K562 (cell line): ENCODE measurements around the gene CFAP20DC. TPM values are rescaled to one million over a fixed set of nuclear protein-coding genes. Genes with fewer than 3 reads are reported as not detected.

Experiments used
- ATAC-seq: fragments of 200-7000 bp; cut with Tn5 transposase; 3 replicates; pipeline ENCODE4 v1.9.1; 2020; ENCODE audit warnings: moderate library complexity
- BruUV-seq: library from RNA; stranded (reverse); fragments of 400-500 nt; replicated peaks from 2 replicates; lab custom pipeline; 2021; lab: Mats Ljungman, UMichigan
- CTCF ChIA-PET: fragments of 300-600 bp; formaldehyde crosslinking; extraction: SDS; loops from one replicate; lab custom pipeline; 2021; ENCODE audit warnings: low intra/inter-chr PET ratio; lab: Yijun Ruan, JAX
- POLR2A ChIA-PET: fragments of 300-600, 350-650 bp; sonication (Branson Sonifier 250); formaldehyde crosslinking; extraction: SDS; loops from one replicate; lab custom pipeline; 2021; ENCODE audit warnings: antibody characterized with exemption, inconsistent platforms; lab: Yijun Ruan, JAX
- DNase-seq, 4 experiments: peaks; one replicate each; pipeline versions ENCODE4 v3.0.0 to v3.0.0-alpha.2; 2011 to 2018; ENCODE audit warnings: low spot score in 3 of 4, mixed read lengths in 3 of 4; ENCODE audit errors: extremely low read depth in 1 of 4
- FAIRE-seq: peaks from 2 replicates; lab custom pipeline; 2011; peaks lifted over from hg19 to GRCh38; lab: Jason Lieb, UNC
- H2AFZ ChIP-seq: 2 replicates; pipeline ENCODE4 v1.6.0; 2011; ENCODE audit warnings: low read depth, low read length, control low read depth, inconsistent platforms
- H3K27ac ChIP-seq: fragments of 200-600 bp; 3 replicates; pipeline ENCODE4 v1.8.0; 2011; ENCODE audit warnings: low read depth, mild to moderate bottlenecking, control low read depth, inconsistent platforms, low read length, moderate library complexity, mixed read lengths; ENCODE audit errors: extremely low read depth
- H3K27me3 ChIP-seq, 2 experiments: fragments of 300-600 bp in 1 of 2; 2 replicates in 1 of 2; 3 replicates in 1 of 2; pipeline versions ENCODE4 v1.6.0 to v1.8.0; 2011; ENCODE audit warnings: inconsistent platforms in 2 of 2, low read length in 2 of 2, mild to moderate bottlenecking in 1 of 2, mixed read lengths in 1 of 2, moderate library complexity in 1 of 2; ENCODE audit not compliant: control insufficient read depth in 2 of 2, insufficient read depth in 2 of 2
- H3K36me3 ChIP-seq: fragments of 300-600 bp; 3 replicates; pipeline ENCODE4 v1.8.0; 2011; ENCODE audit warnings: mild to moderate bottlenecking, low read length, inconsistent platforms; ENCODE audit not compliant: control insufficient read depth, insufficient read depth
- H3K4me1 ChIP-seq, 2 experiments: fragments of 200-600 bp in 1 of 2; replicated peaks in 1 of 2; 2 replicates in 1 of 2; 3 replicates in 1 of 2; pipeline versions ENCODE4 v1.5.1 to v1.8.0; 2011; ENCODE audit warnings: inconsistent platforms in 2 of 2, low read length in 2 of 2, mild to moderate bottlenecking in 1 of 2, mixed read lengths in 1 of 2, moderate library complexity in 1 of 2; ENCODE audit not compliant: control insufficient read depth in 2 of 2, insufficient read depth in 2 of 2
- H3K4me2 ChIP-seq: 2 replicates; pipeline ENCODE4 v1.6.1; 2011; ENCODE audit warnings: low read length, control low read depth, inconsistent platforms, mixed read lengths; ENCODE audit not compliant: insufficient read depth
- H3K4me3 ChIP-seq: fragments of 200-600 bp; sonication (generic), shearing (Covaris generic); 2 replicates; pipeline ENCODE4 v1.5.1; 2016; ENCODE audit warnings: control low read depth, inconsistent platforms
- H3K79me2 ChIP-seq: fragments of 200-600 bp; 3 replicates; pipeline ENCODE4 v1.8.0; 2011; ENCODE audit warnings: low read length, inconsistent platforms; ENCODE audit not compliant: control insufficient read depth, insufficient read depth
- H3K9ac ChIP-seq, 2 experiments: 2 replicates each; pipeline versions ENCODE4 v1.6.0 to v1.6.1; 2011; ENCODE audit warnings: low read depth in 2 of 2, low read length in 2 of 2, control low read depth in 1 of 2, inconsistent platforms in 1 of 2, mild to moderate bottlenecking in 1 of 2, mixed read lengths in 1 of 2; ENCODE audit not compliant: insufficient read depth in 1 of 2
- H3K9me1 ChIP-seq: one replicate; pipeline ENCODE4 v1.6.0; 2011; ENCODE audit warnings: inconsistent platforms, mild to moderate bottlenecking, low read length, moderate library complexity; ENCODE audit not compliant: control insufficient read depth, insufficient read depth
- H3K9me3 ChIP-seq: replicated peaks from 2 replicates; pipeline ENCODE4 v1.5.1; 2011; ENCODE audit warnings: low read depth, low read length, inconsistent platforms; ENCODE audit not compliant: control insufficient read depth, insufficient read depth
- H4K20me1 ChIP-seq: replicated peaks from 2 replicates; pipeline ENCODE4 v1.6.1; 2011; ENCODE audit warnings: low read length, inconsistent platforms, mixed read lengths; ENCODE audit not compliant: control insufficient read depth, insufficient read depth
- BRCA1 ChIP-seq, 2 experiments: fragments of 450-650 bp in 1 of 2; sonication (generic) in 1 of 2; formaldehyde crosslinking in 1 of 2; IDR thresholded peaks; 2 replicates each; pipeline versions ENCODE4 v1.5.0 to v1.6.1; 2017 to 2020; ENCODE audit warnings: mild to moderate bottlenecking in 1 of 2, missing genetic modification reagents in 1 of 2
- CCAR2 ChIP-seq: fragments of 200-400 bp; formaldehyde crosslinking; IDR thresholded peaks from 2 replicates; pipeline ENCODE4 v1.6.1; 2017; ENCODE audit warnings: mild to moderate bottlenecking, low read depth, low read length
- FOXJ2 ChIP-seq: fragments of 200-800 bp; sonication (Bioruptor generic); IDR thresholded peaks from 2 replicates; pipeline ENCODE4 v1.6.1; 2016; ENCODE audit warnings: missing genetic modification characterization, missing compliant biosample characterization
- GATAD2A ChIP-seq: fragments of 450-650 bp; IDR thresholded peaks from 2 replicates; pipeline ENCODE4 v1.6.1; 2017
- HEY1 ChIP-seq: fragments of 250-450 bp; sonication (Bioruptor Pico); IDR thresholded peaks from 2 replicates; pipeline ENCODE4 v1.5.0; 2020; ENCODE audit warnings: mild to moderate bottlenecking, moderate library complexity, borderline replicate concordance
- HNRNPH1 ChIP-seq: fragments of 200-400 bp; formaldehyde crosslinking; optimal IDR thresholded peaks from 2 replicates; pipeline ENCODE3; 2017; ENCODE audit warnings: low read depth, mild to moderate bottlenecking, low read length, moderate library complexity
- RBM39 ChIP-seq: fragments of 200-400 bp; formaldehyde crosslinking; optimal IDR thresholded peaks from 2 replicates; pipeline ENCODE3; 2018; ENCODE audit warnings: low read depth, low read length
- STAT5B ChIP-seq: fragments of 250-450 bp; sonication (Bioruptor Pico); IDR thresholded peaks from 2 replicates; pipeline ENCODE4 v1.8.0; 2021; ENCODE audit warnings: mild to moderate bottlenecking, inconsistent platforms
- WHSC1 ChIP-seq: IDR thresholded peaks from one replicate; pipeline ENCODE4 v1.6.1; 2012; ENCODE audit warnings: low read length, control low read depth, inconsistent platforms
- ZNF274 ChIP-seq: IDR thresholded peaks from 2 replicates; pipeline ENCODE4 v1.6.1; 2011; ENCODE audit warnings: low read depth, mild to moderate bottlenecking, low read length, moderate library complexity, borderline replicate concordance
- ZNF384 ChIP-seq: IDR thresholded peaks from 2 replicates; pipeline ENCODE4 v1.6.1; 2012; ENCODE audit warnings: low read depth, low read length, improper control_type of control experiment
- WGBS: fragments of 100-300 bp; shearing (Covaris generic); methylation state at CpG from one replicate; pipeline ENCODE4 v1.1.6; 2016; ENCODE audit warnings: low coverage, mixed read lengths; ENCODE audit not compliant: insufficient coverage; ENCODE audit errors: missing lambda C conversion rate; 5-methylcytosine and 5-hydroxymethylcytosine counted together
- in situ Hi-C: fragments of 300-500 bp; cut with MboI; formaldehyde crosslinking; loops from 4 replicates; pipeline ENCODE4 v1.15.0; 2018; ENCODE audit warnings: inconsistent platforms, mixed read lengths
- intact Hi-C: fragments of 100-400 bp; cut with micrococcal nuclease; formaldehyde crosslinking; loops from 2 replicates; pipeline ENCODE4 v1.14.2; 2022
- polyA plus RNA-seq, 8 experiments: library from polyadenylated mRNA; depleted of rRNA in 4 of 8; stranded (reverse) in 5 of 8; unstranded in 3 of 8; fragments of >200 nt; fragmentation: Nextera tagmentation in 2 of 8; fragmentation: Illumina TruSeq in 1 of 8; extraction: Ambion mirVana in 2 of 8; extraction: Trizol in 1 of 8; gene quantifications; 2 replicates each; pipeline versions ENCODE4 v1.2.1 to v1.2.3, GENCODE V29; 2011 to 2014; ENCODE audit warnings: inconsistent platforms in 1 of 8, missing spikeins in 1 of 8
- total RNA-seq, 7 experiments: library from RNA; depleted of rRNA in 6 of 7; stranded (reverse); fragments of >200 nt in 6 of 7; fragmentation: Illumina TruSeq in 2 of 7; extraction: Trizol in 2 of 7; gene quantifications; 2 replicates each; pipeline versions ENCODE4 v1.2.1 to v1.2.3, GENCODE V29; 2011 to 2021; ENCODE audit warnings: low replicate concordance in 1 of 7
- TF ChIP-seq, protein P1 (sequence below): fragments of 450-650 bp; conservative IDR thresholded peaks from 2 replicates; pipeline ENCODE4 v1.6.1; 2016; ENCODE audit warnings: missing genetic modification characterization, low read depth, mild to moderate bottlenecking, control low read depth, missing compliant biosample characterization
- TF ChIP-seq, protein P2 (sequence below), 2 experiments: fragments of 450-650 bp; formaldehyde crosslinking in 1 of 2; IDR thresholded peaks; 2 replicates each; pipeline versions ENCODE4 v1.4.0 to v1.6.1; 2014 to 2020; ENCODE audit warnings: mild to moderate bottlenecking in 2 of 2, borderline replicate concordance in 1 of 2, low read depth in 1 of 2

Gene CFAP20DC
- total and polyA plus RNA-seq, 9 of the 15 experiments (the other 6 are each of a cell fraction or from before 2014, with no cell fraction given), result 1.6 to 5.9 (median 4.6) TPM

DNA sequence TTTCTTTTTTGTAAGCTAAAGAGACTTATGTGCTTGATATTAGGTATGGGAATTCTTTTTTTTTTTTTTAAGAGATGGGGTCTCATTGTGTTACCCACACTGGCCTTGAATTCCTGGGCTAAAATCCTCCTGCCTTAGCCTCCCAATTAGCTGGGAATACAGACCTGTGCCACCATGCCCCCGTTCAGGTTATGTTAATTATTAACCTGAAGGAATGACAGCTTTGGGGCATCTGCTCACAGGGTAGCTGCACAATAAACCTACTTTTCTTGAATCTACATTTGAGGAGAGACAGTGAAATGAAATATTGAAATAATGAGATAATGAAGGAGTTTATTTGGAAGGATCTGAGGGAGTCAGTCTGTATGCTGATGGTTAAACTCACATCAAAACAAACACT lies 225.0 kb downstream of the CFAP20DC start (continued):
- TF ChIP-seq, protein P1, sequence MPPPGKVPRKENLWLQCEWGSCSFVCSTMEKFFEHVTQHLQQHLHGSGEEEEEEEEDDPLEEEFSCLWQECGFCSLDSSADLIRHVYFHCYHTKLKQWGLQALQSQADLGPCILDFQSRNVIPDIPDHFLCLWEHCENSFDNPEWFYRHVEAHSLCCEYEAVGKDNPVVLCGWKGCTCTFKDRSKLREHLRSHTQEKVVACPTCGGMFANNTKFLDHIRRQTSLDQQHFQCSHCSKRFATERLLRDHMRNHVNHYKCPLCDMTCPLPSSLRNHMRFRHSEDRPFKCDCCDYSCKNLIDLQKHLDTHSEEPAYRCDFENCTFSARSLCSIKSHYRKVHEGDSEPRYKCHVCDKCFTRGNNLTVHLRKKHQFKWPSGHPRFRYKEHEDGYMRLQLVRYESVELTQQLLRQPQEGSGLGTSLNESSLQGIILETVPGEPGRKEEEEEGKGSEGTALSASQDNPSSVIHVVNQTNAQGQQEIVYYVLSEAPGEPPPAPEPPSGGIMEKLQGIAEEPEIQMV (tag), result no peak
- TF ChIP-seq CCAR2 (no peak), RBM39 (no peak), STAT5B (CRISPR knock-in tag) (no peak), WHSC1 (no peak), ZNF274 (no peak), GATAD2A (no peak), HNRNPH1 (no peak), ZNF384 (no peak), HEY1 (no peak), FOXJ2 (tag) (no peak)

DNA sequence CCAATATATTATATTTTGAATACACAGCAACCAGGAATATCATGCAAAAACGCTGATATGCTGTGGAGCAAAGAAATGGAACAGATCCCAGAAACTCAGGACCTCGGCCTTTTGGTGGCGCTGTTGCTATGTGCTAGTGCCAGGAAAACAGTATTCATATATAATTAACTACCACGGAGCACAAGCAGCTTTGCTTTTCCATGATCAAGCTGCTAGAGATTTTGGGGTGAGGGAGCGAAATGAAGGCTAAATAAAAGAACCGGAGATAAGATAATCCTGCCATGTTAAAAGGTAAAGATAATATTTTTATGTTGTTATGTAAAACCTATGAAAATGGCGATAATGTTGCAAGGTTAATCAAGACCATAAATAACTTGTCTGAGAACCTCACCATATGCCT lies 225.5 kb downstream of the CFAP20DC start:
- peak; percentile 13 to 70 (median 28) for DNase-seq
- no peak overlapping the region for H3K27ac ChIP-seq
- H3K4me2 ChIP-seq, result no peak overlapping the region
- no peak overlapping the region for H2AFZ ChIP-seq
- H3K4me3 ChIP-seq, result no peak overlapping the region
- BruUV-seq, result no TSS peak
- FAIRE-seq, result peak; percentile 51
- intact Hi-C loops, result loop anchor here (2.0 kb wide), 2 partner anchors 171 to 229 kb away; no protein-coding TSS in a partner anchor
- ChIA-PET CTCF (interaction anchor here (0.6 to 1.3 kb wide), 3 partner anchors 171 to 228 kb away, joined by 3 to 4 read pairs (median 3); no protein-coding TSS in a partner anchor), POLR2A (interaction anchor here (1.2 to 1.3 kb wide), 2 partner anchors 9 to 10 kb away, joined by 3 read pairs; no protein-coding TSS in a partner anchor)
- no peaks in the 10 kb centered on the region for H3K27me3 ChIP-seq
- no peaks in the 10 kb centered on the region for H3K9me1 ChIP-seq
- H3K36me3 ChIP-seq, result peaks cover 33% of the 10 kb centered on the region; the same call in 2 of the 3 replicates
- no peaks in the 10 kb centered on the region for H3K4me1 ChIP-seq
- no peaks in the 10 kb centered on the region for H3K9me3 ChIP-seq
- WGBS, result 26% methylated on average over 7 of the region's 7 CpGs
- H3K79me2 ChIP-seq, result no peaks in the 10 kb centered on the region
- no peaks in the 10 kb centered on the region for H4K20me1 ChIP-seq
- peak; percentile 81 for ATAC-seq
- in situ Hi-C loops, result no loop called here
- no peak overlapping the region for H3K9ac ChIP-seq
- TF ChIP-seq, protein P2, sequence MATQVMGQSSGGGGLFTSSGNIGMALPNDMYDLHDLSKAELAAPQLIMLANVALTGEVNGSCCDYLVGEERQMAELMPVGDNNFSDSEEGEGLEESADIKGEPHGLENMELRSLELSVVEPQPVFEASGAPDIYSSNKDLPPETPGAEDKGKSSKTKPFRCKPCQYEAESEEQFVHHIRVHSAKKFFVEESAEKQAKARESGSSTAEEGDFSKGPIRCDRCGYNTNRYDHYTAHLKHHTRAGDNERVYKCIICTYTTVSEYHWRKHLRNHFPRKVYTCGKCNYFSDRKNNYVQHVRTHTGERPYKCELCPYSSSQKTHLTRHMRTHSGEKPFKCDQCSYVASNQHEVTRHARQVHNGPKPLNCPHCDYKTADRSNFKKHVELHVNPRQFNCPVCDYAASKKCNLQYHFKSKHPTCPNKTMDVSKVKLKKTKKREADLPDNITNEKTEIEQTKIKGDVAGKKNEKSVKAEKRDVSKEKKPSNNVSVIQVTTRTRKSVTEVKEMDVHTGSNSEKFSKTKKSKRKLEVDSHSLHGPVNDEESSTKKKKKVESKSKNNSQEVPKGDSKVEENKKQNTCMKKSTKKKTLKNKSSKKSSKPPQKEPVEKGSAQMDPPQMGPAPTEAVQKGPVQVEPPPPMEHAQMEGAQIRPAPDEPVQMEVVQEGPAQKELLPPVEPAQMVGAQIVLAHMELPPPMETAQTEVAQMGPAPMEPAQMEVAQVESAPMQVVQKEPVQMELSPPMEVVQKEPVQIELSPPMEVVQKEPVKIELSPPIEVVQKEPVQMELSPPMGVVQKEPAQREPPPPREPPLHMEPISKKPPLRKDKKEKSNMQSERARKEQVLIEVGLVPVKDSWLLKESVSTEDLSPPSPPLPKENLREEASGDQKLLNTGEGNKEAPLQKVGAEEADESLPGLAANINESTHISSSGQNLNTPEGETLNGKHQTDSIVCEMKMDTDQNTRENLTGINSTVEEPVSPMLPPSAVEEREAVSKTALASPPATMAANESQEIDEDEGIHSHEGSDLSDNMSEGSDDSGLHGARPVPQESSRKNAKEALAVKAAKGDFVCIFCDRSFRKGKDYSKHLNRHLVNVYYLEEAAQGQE (IDR thresholded peaks at IDR 0.05; ENCODE audit: borderline replicate concordance), result peak; percentile 34; the same call in 1 of the 2 replicates
- TF ChIP-seq, protein P2 (CRISPR knock-in tag; IDR thresholded peaks at IDR 0.05; ENCODE audit: low read depth), result no peak
- TF ChIP-seq BRCA1 (IDR thresholded peaks at IDR 0.05), result no peak
- TF ChIP-seq BRCA1 (CRISPR knock-in tag; IDR thresholded peaks at IDR 0.05), result no peak
